Glutamatergic neuron (in vitro differentiated cells): ENCODE results near the gene RNF135. TPM values are rescaled to one million over a fixed set of nuclear protein-coding genes. Genes with fewer than 3 reads are reported as not detected.

Experiments used
- DNase-seq: peaks from one replicate; pipeline ENCODE4 v3.0.0; 2022
- H3K27ac Mint-ChIP-seq: one replicate; pipeline ENCODE4 v1.8.0; 2020; ENCODE audit warnings: mild to moderate bottlenecking, mixed read lengths, inconsistent platforms; ENCODE audit not compliant: unreplicated experiment
- H3K27me3 Mint-ChIP-seq: one replicate; pipeline ENCODE4 v1.8.0; 2020; ENCODE audit warnings: mild to moderate bottlenecking, moderate library complexity, mixed read lengths, inconsistent platforms; ENCODE audit not compliant: unreplicated experiment
- H3K36me3 Mint-ChIP-seq: one replicate; pipeline ENCODE4 v1.8.0; 2020; ENCODE audit warnings: mild to moderate bottlenecking, mixed read lengths, inconsistent platforms; ENCODE audit not compliant: unreplicated experiment
- H3K4me1 Mint-ChIP-seq: one replicate; pipeline ENCODE4 v1.8.0; 2020; ENCODE audit warnings: mild to moderate bottlenecking, low read depth, mixed read lengths, inconsistent platforms; ENCODE audit not compliant: unreplicated experiment
- H3K4me3 Mint-ChIP-seq: one replicate; pipeline ENCODE4 v1.8.0; 2020; ENCODE audit warnings: mild to moderate bottlenecking, mixed read lengths, inconsistent platforms; ENCODE audit not compliant: unreplicated experiment
- H3K9me3 Mint-ChIP-seq: one replicate; pipeline ENCODE4 v1.8.0; 2020; ENCODE audit warnings: mild to moderate bottlenecking, moderate library complexity, mixed read lengths, inconsistent platforms; ENCODE audit not compliant: unreplicated experiment
- CTCF ChIP-seq: fragments of 200-600 bp; sonication (generic); IDR thresholded peaks from one replicate; pipeline ENCODE4 v1.5.0; 2021; ENCODE audit not compliant: partially characterized antibody, unreplicated experiment
- total RNA-seq: library from RNA; stranded (reverse); fragmentation: NEBNext Ultra II Directional; extraction: Animal tissue kit (Norgen Biotek cat#: 25700); gene quantifications from one replicate; pipeline ENCODE4 v1.2.1, GENCODE V29; 2021; ENCODE audit not compliant: unreplicated experiment

Gene RNF135
- total RNA-seq, 1 donor from 2014 or later, result 0.59 TPM

- Mint-ChIP-seq H3K27me3 (no peaks in the 10 kb centered on the region), H3K36me3 (no peaks in the 10 kb centered on the region), H3K4me1 (no peaks in the 10 kb centered on the region), H3K27ac (no peak overlapping the region), H3K4me3 (no peak overlapping the region), H3K9me3 (no peaks in the 10 kb centered on the region)
- DNase-seq, result no peak
- no peak for TF ChIP-seq CTCF
Measured at GRCh38 chr17:30947796-30948195, 23.0 kb upstream of the RNF135 start.

- Mint-ChIP-seq H3K27me3 (no peaks in the 10 kb centered on the region), H3K9me3 (no peaks in the 10 kb centered on the region), H3K4me3 (no peak overlapping the region), H3K4me1 (no peaks in the 10 kb centered on the region), H3K27ac (no peak overlapping the region), H3K36me3 (no peaks in the 10 kb centered on the region)
- DNase-seq, result no peak
- TF ChIP-seq CTCF, result no peak
Measured at GRCh38 chr17:30950189-30950588, 20.6 kb upstream of the RNF135 start.

GRCh38 chr17:30950669-30951399, 20.0 kb upstream of the RNF135 start:
- H3K9me3 Mint-ChIP-seq, result no peaks in the 10 kb centered on the region
- no peak overlapping the region for H3K4me3 Mint-ChIP-seq
- no peak for TF ChIP-seq CTCF
- no peak for DNase-seq
- no peaks in the 10 kb centered on the region for H3K36me3 Mint-ChIP-seq
- no peaks in the 10 kb centered on the region for H3K4me1 Mint-ChIP-seq
- H3K27ac Mint-ChIP-seq, result no peak overlapping the region
- H3K27me3 Mint-ChIP-seq, result no peaks in the 10 kb centered on the region

DNA sequence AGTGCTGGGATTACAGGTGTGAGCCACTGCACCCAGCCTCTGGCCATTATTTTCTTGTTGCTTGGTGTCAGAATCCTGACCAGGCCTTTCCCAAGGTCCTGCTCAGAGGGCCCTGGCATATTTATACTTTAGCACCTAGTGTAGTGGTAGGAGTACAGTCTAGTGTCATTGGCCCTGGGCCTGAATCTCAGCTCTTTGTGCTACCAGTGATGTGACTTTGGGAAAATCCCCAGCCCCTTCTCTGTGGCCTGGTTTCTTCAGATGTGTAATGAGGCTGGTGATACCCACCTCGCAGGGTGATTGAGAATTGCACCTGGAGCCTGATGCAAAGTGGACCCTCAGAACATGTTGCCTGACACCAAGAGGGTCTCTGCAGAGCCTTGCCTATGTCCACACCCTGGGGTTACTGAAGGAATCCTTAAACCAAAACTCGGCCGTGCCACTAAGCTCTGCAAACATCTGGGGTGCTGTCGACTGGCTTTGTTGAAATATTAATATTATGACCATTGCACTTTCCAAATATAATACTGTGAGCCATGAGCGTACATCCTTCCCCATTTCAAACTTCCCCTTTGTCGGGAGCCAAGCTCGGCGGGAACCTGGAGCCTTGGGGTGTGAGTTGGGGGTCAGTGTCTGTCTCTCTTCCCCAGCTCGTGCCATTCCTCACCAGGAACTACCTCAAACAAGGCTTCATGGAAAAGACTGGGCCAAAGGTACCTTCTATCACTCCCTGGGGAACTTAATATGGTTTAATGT, 18.0 kb upstream of the RNF135 start:
- no peak overlapping the region for H3K27ac Mint-ChIP-seq
- no peaks in the 10 kb centered on the region for H3K36me3 Mint-ChIP-seq
- no peaks in the 10 kb centered on the region for H3K27me3 Mint-ChIP-seq
- H3K9me3 Mint-ChIP-seq, result no peaks in the 10 kb centered on the region
- no peak for TF ChIP-seq CTCF
- no peak for DNase-seq
- H3K4me3 Mint-ChIP-seq, result no peak overlapping the region
- H3K4me1 Mint-ChIP-seq, result peaks cover 2% of the 10 kb centered on the region

DNA sequence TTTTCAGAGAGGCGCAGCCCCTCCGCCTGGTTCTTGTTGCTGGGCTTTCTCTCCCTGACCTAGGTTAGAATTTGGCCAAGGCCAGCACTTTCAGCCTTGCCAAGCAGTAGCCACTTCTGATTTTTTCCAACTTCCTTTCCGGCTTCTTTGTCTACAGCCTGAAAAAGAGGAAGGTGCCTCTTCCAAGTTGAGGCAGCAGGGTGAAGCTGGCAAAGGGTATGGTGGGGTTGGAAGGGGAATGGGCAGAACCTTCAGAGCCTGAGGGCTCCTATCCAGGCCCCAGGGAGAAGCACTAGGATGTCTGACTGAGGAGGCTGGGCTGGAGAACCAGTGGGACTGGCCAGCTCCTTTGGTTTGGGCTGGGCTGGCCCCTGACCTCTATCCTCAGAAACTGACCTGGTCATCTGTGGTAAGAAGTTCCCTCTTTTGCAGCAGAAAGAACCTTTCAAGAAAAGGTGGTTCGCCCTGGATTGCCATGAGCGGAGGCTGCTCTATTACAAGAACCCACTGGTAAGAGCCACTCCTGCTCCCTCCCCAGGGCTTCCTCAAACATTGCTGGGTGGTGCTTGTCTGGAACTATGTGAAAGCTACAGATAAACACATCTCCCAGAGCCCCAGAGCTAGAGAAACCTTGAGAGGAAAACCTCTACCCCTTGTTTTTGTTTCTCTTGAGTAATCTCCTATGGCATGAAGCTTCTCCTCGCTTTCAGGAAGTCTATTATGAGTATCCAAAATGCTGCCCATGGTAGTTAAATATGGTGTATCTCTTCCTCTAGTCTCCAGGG, 16.6 kb upstream of the RNF135 start:
- TF ChIP-seq CTCF, result no peak
- H3K27me3 Mint-ChIP-seq, result peaks cover 2% of the 10 kb centered on the region
- no peak overlapping the region for H3K27ac Mint-ChIP-seq
- H3K4me1 Mint-ChIP-seq, result peaks cover 2% of the 10 kb centered on the region
- no peak overlapping the region for H3K4me3 Mint-ChIP-seq
- no peaks in the 10 kb centered on the region for H3K9me3 Mint-ChIP-seq
- no peaks in the 10 kb centered on the region for H3K36me3 Mint-ChIP-seq
- no peak for DNase-seq
